ENCODE data around the gene DAGLB. TPM values are rescaled to one million over a fixed set of nuclear protein-coding genes. Genes with fewer than 3 reads are reported as not detected.
"Not testable (repeated sequence)": the region's sequence is repeated elsewhere in the genome, so short reads cannot be mapped to it uniquely, and the experiment has no call there.

Gene DAGLB
- total and polyA plus RNA-seq, 10 of the 15 experiments (the other 5 are each of a cell fraction or from before 2014, with no cell fraction given), result 1.2 to 13.3 (median 10.1) TPM

GRCh38 chr7:6465862-6466261 is 18.1 kb upstream of the DAGLB start:
- no peaks in the 10 kb centered on the region for H3K9me3 ChIP-seq (replicated peaks; ENCODE audit: control insufficient read depth, insufficient read depth, low read length)
- ChIA-PET SMC1A (ENCODE audit: uncharacterized antibody, unreplicated experiment) (no interaction called here), POLR2A (no interaction called here), CTCF (no interaction called here), RAD21 (ENCODE audit: unreplicated experiment) (no interaction called here)
- in situ Hi-C loops (cut with MboI), result no loop called here
- DNase-seq (ENCODE audit: low read depth, low spot score) (no peak), FAIRE-seq (no peak), ATAC-seq (no peak)
- no peaks in the 10 kb centered on the region for H4K20me1 ChIP-seq (ENCODE audit: control insufficient read depth, insufficient read depth)
- no peak overlapping the region for H2AFZ ChIP-seq (ENCODE audit: control insufficient read depth, low read depth, low read length)
- peaks cover 10 to 23% of the 10 kb centered on the region in 2 experiments for H3K36me3 ChIP-seq (ENCODE audit: control insufficient read depth in 2 of 2, insufficient read depth in 2 of 2, low read length in 1 of 2)
- TF ChIP-seq MXI1 (IDR thresholded peaks at IDR 0.05; ENCODE audit: low read depth, low read length) (no peak), SUPT20H (IDR thresholded peaks at IDR 0.05; ENCODE audit: borderline replicate concordance, control insufficient read depth, low read depth, low read length) (no peak), CHD1 (IDR thresholded peaks at IDR 0.05; ENCODE audit: low read depth, low read length) (no peak)
- H3K9ac ChIP-seq (ENCODE audit: control insufficient read depth, insufficient read depth, low read length), result no peak overlapping the region
- WGBS (ENCODE audit: insufficient coverage, insufficient replicate concordance, low lambda C conversion rate, missing lambda C conversion rate), result over 99% methylated on average over 8 of the region's 8 CpGs
- intact Hi-C loops (cut with micrococcal nuclease; ENCODE audit: unreplicated experiment), result no loop called here
- H3K4me2 ChIP-seq (ENCODE audit: control insufficient read depth, insufficient read depth), result no peak overlapping the region
- no peak overlapping the region for H3K4me3 ChIP-seq
- no TSS peak for BruUV-seq (replicated peaks)
- no peak overlapping the region for H3K27ac ChIP-seq (ENCODE audit: control insufficient read depth, insufficient read depth)
- no peaks in the 10 kb centered on the region for H3K4me1 ChIP-seq (ENCODE audit: control insufficient read depth, insufficient read depth, low read length)
- no peaks in the 10 kb centered on the region for H3K79me2 ChIP-seq (ENCODE audit: control insufficient read depth, insufficient read depth, low read length)
- H3K27me3 ChIP-seq (replicated peaks in 1 of 2; ENCODE audit: control insufficient read depth in 2 of 2, insufficient read depth in 2 of 2, low read length in 1 of 2), result no peaks in the 10 kb centered on the region

GRCh38 chr7:6463609-6464008 is 15.9 kb upstream of the DAGLB start:
- H2AFZ ChIP-seq (ENCODE audit: control insufficient read depth, low read depth, low read length); H3K9ac ChIP-seq (ENCODE audit: control insufficient read depth, insufficient read depth, low read length); intact Hi-C loops (cut with micrococcal nuclease; ENCODE audit: unreplicated experiment); H3K79me2 ChIP-seq (ENCODE audit: control insufficient read depth, insufficient read depth, low read length); ATAC-seq; H3K27ac ChIP-seq (ENCODE audit: control insufficient read depth, insufficient read depth); DNase-seq (ENCODE audit: low read depth, low spot score); H3K9me3 ChIP-seq (replicated peaks; ENCODE audit: control insufficient read depth, insufficient read depth, low read length); BruUV-seq (replicated peaks); H3K4me1 ChIP-seq (ENCODE audit: control insufficient read depth, insufficient read depth, low read length); H3K4me2 ChIP-seq (ENCODE audit: control insufficient read depth, insufficient read depth); SMC1A ChIA-PET (ENCODE audit: uncharacterized antibody, unreplicated experiment); in situ Hi-C loops (cut with MboI); H3K27me3 ChIP-seq (replicated peaks in 1 of 2; ENCODE audit: control insufficient read depth in 2 of 2, insufficient read depth in 2 of 2, low read length in 1 of 2); RAD21 ChIA-PET (ENCODE audit: unreplicated experiment); FAIRE-seq; H3K4me3 ChIP-seq; H4K20me1 ChIP-seq (ENCODE audit: control insufficient read depth, insufficient read depth): not testable (repeated sequence)
- ChIA-PET POLR2A (interaction anchor here (0.7 to 1.1 kb wide), 2 partner anchors 11 to 22 kb away, joined by 3 to 6 read pairs; no protein-coding TSS in a partner anchor), CTCF (interaction anchor here (1.5 kb wide), 1 partner anchor 8 kb away, joined by 4 read pairs; no protein-coding TSS in a partner anchor)
- H3K36me3 ChIP-seq (ENCODE audit: control insufficient read depth in 2 of 2, insufficient read depth in 2 of 2, low read length in 1 of 2), result peaks cover 10 to 15% of the 10 kb centered on the region in 2 experiments
- WGBS (ENCODE audit: insufficient coverage, insufficient replicate concordance, low lambda C conversion rate, missing lambda C conversion rate), result 97% methylated on average over 5 of the region's 5 CpGs
